RWPE2 (cell line): Measurements from ENCODE around the gene CENPP.
A peak's percentile ranks its signal among the peaks of the same experiment; 100 is the strongest.

Experiments
- ATAC-seq: fragments of 200-7000 bp; cut with Tn5 transposase; 3 replicates; pipeline ENCODE4 v1.9.1; 2021; ENCODE audit warnings: low read depth
- DNase-seq: peaks from one replicate; pipeline ENCODE4 v3.0.0-alpha.2; 2020; ENCODE audit warnings: low spot score
- H3K27ac ChIP-seq: fragments of 450-650 bp; 2 replicates; pipeline ENCODE4 v1.5.1; 2017; ENCODE audit warnings: mild to moderate bottlenecking; ENCODE audit not compliant: poor library complexity, severe bottlenecking
- H3K27me3 ChIP-seq: fragments of 250-450 bp; sonication (Bioruptor Pico); 2 replicates; pipeline ENCODE4 v1.5.1; 2021; ENCODE audit warnings: mild to moderate bottlenecking, moderate library complexity; ENCODE audit not compliant: insufficient read depth, poor library complexity, severe bottlenecking
- H3K36me3 ChIP-seq: fragments of 250-450 bp; sonication (Bioruptor Pico); 2 replicates; pipeline ENCODE4 v1.5.1; 2020; ENCODE audit warnings: low read depth, mild to moderate bottlenecking, moderate library complexity
- H3K4me1 ChIP-seq: fragments of 250-450 bp; sonication (Bioruptor Pico); 2 replicates; pipeline ENCODE4 v1.5.1; 2021; ENCODE audit warnings: mild to moderate bottlenecking, moderate library complexity; ENCODE audit not compliant: insufficient read depth, poor library complexity, severe bottlenecking
- H3K4me3 ChIP-seq: fragments of 250-450 bp; sonication (Bioruptor Pico); 2 replicates; pipeline ENCODE4 v1.5.1; 2021; ENCODE audit warnings: mild to moderate bottlenecking, moderate library complexity; ENCODE audit not compliant: severe bottlenecking
- H3K9me3 ChIP-seq: fragments of 250-450 bp; sonication (Bioruptor Pico); 2 replicates; pipeline ENCODE4 v1.5.1; 2021; ENCODE audit warnings: mild to moderate bottlenecking, moderate library complexity; ENCODE audit not compliant: severe bottlenecking
- CTCF ChIP-seq: fragments of 450-650 bp; IDR thresholded peaks from one replicate; pipeline ENCODE4 v1.5.1; 2017; ENCODE audit warnings: mild to moderate bottlenecking, moderate library complexity; ENCODE audit not compliant: poor library complexity, severe bottlenecking

Gene CENPP

DNA sequence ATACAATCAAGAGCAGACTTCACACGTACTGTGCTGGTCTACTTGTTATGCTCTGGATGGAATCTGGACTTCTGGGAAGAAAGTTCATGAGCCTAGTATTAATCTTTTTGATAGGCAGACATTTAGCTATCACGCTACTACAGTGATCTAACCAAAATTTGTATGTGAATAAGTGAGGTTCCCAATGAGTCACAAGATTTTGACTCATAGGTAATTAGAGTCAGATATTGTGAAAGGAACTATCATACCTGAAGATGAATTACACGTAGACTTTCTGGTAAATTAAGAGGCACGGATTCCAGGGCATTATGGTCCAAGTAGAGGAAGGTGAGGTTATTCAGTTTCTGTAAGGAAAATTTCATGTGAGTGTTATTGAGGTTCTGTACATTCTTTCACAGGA, 60.2 kb downstream of the CENPP start:
- Histone ChIP-seq H3K27me3 (no peaks in the 10 kb centered on the region), H3K4me1 (peaks cover 31% of the 10 kb centered on the region), H3K4me3 (no peak overlapping the region), H3K9me3 (no peaks in the 10 kb centered on the region), H3K36me3 (no peaks in the 10 kb centered on the region), H3K27ac (peak overlapping the region; percentile 90)
- no peak for TF ChIP-seq CTCF
- DNase-seq (no peak), ATAC-seq (peak; percentile 89)

DNA sequence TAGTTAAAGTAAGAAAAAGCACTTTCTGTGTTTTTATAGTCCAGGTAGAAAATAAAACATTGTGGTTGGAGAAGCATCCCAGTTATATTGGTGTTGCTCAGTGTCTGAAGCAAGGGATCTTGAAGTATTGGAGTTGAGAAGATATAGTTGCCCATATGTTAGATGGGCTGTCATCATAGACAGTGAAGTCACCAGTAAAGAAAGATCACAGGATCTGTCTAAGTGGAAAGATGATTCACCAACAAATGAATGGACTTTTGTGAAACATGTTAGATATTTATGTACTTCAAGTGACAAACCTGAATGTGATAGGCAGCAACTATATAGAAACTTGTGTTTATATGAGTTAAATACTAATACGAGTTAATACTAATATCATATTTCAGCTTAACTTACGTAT, 66.9 kb downstream of the CENPP start:
- Histone ChIP-seq H3K27ac (no peak overlapping the region), H3K4me3 (no peak overlapping the region), H3K36me3 (no peaks in the 10 kb centered on the region), H3K9me3 (no peaks in the 10 kb centered on the region), H3K27me3 (no peaks in the 10 kb centered on the region), H3K4me1 (no peaks in the 10 kb centered on the region)
- DNase-seq, result no peak
- no peak for ATAC-seq
- no peak for TF ChIP-seq CTCF

GRCh38 chr9:92393686-92394085, 67.9 kb downstream of the CENPP start:
- Histone ChIP-seq H3K27me3 (no peaks in the 10 kb centered on the region), H3K4me3 (no peak overlapping the region), H3K27ac (no peak overlapping the region), H3K9me3 (no peaks in the 10 kb centered on the region), H3K36me3 (no peaks in the 10 kb centered on the region), H3K4me1 (no peaks in the 10 kb centered on the region)
- ATAC-seq, result no peak
- no peak for DNase-seq
- TF ChIP-seq CTCF, result no peak

GRCh38 chr9:92395617-92396016, 69.9 kb downstream of the CENPP start:
- Histone ChIP-seq H3K4me1 (no peaks in the 10 kb centered on the region), H3K9me3 (no peaks in the 10 kb centered on the region), H3K27me3 (no peaks in the 10 kb centered on the region), H3K36me3 (no peaks in the 10 kb centered on the region), H3K4me3 (no peak overlapping the region), H3K27ac (no peak overlapping the region)
- DNase-seq (no peak), ATAC-seq (no peak)
- TF ChIP-seq CTCF, result no peak

- H3K27me3 ChIP-seq, result no peaks in the 10 kb centered on the region
- H3K4me1 ChIP-seq, result no peaks in the 10 kb centered on the region
- TF ChIP-seq CTCF, result no peak
- no peak overlapping the region for H3K4me3 ChIP-seq
- H3K9me3 ChIP-seq, result no peaks in the 10 kb centered on the region
- H3K36me3 ChIP-seq, result no peaks in the 10 kb centered on the region
- ATAC-seq (no peak), DNase-seq (no peak)
- no peak overlapping the region for H3K27ac ChIP-seq
These were observed 72.1 kb downstream of the CENPP start for GRCh38 chr9:92397853-92398252.
